Peyer's patch (tissue), 4 donors: ENCODE results near the gene BBS9. TPM values are rescaled to one million over a fixed set of nuclear protein-coding genes. Genes with fewer than 3 reads are reported as not detected.

Source experiments
- DNase-seq, 3 donors: peaks; one replicate each; pipeline ENCODE4 v3.0.0-alpha.2; 2017 to 2019
- H3K27ac ChIP-seq, 4 donors: fragments of 200-600 bp; sonication (generic); one replicate each; pipeline ENCODE4 v1.5.1; 2016 to 2019
- H3K27me3 ChIP-seq, 2 donors: fragments of 200-600 bp; sonication (generic); one replicate each; pipeline ENCODE4 v1.5.1; 2019
- H3K36me3 ChIP-seq, 3 donors: fragments of 200-600 bp; sonication (generic); one replicate each; pipeline ENCODE4 v1.5.1; 2016 to 2019
- H3K4me1 ChIP-seq, 4 donors: fragments of 200-600 bp; sonication (generic); one replicate each; pipeline ENCODE4 v1.5.1; 2016 to 2019
- H3K4me3 ChIP-seq, 4 donors: fragments of 200-600 bp; sonication (generic); 1 replicate in 3 of 4; 2 replicates in 1 of 4; pipeline ENCODE4 v1.5.1; 2016 to 2019; ENCODE audit warnings: mild to moderate bottlenecking in 1 of 4
- H3K9me3 ChIP-seq, 4 donors: fragments of 200-600 bp; sonication (generic); one replicate each; pipeline ENCODE4 v1.5.1; 2016 to 2019; ENCODE audit warnings: mild to moderate bottlenecking in 1 of 4
- POLR2A ChIP-seq, 2 donors: fragments of 450-650 bp; IDR thresholded peaks; one replicate each; pipeline ENCODE4 v1.5.1; 2017; ENCODE audit warnings: antibody characterized with exemption in 2 of 2, mild to moderate bottlenecking in 2 of 2, moderate library complexity in 2 of 2
- total RNA-seq, 4 donors: library from RNA; depleted of rRNA; stranded (reverse); fragments of >200 nt; gene quantifications; one replicate each; pipeline ENCODE4 v1.1.0, GENCODE V29; 2016
- TF ChIP-seq, protein P1 (sequence below), 6 experiments: fragments of 450-650 bp in 4 of 6; fragments of 200-600 bp in 2 of 6; sonication (generic) in 1 of 6; IDR thresholded peaks; one replicate each; pipeline ENCODE4 v1.5.1; 2017 to 2019; ENCODE audit warnings: antibody characterized with exemption in 6 of 6, mild to moderate bottlenecking in 3 of 6, moderate library complexity in 1 of 6

BBS9 gene
- total RNA-seq, 4 donors from 2014 or later: 10.9 to 51.2 (median 19.4) TPM

DNA sequence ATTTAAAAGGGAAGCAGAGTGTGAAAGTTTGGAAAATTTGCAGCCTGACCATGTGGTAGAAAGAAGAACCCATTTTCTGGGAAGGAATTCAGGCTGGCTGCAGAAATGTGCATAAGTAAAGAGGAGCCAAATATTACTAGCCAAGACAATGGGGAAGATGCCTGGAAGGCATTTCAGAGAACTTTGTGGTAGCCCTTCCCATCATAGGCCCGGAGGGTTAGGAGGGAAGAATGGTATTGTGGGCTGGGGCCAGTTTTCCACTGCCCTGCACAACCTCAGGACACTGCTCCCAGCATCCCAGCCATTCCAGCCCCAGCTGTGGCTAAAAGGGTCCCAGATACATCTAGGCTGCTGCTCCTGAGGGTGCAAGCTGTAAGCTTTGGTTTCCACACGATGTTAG lies 497.5 kb downstream of the BBS9 start:
- Histone ChIP-seq H3K27me3 (no peaks in the 10 kb centered on the region), H3K27ac (no peak overlapping the region), H3K4me1 (no peaks in the 10 kb centered on the region), H3K9me3 (peaks cover 0 to 7% (median 0%) of the 10 kb centered on the region in 4 donors), H3K4me3 (no peak overlapping the region), H3K36me3 (no peaks in the 10 kb centered on the region)
- TF ChIP-seq POLR2A (IDR thresholded peaks at IDR 0.05): no peak
- TF ChIP-seq, protein P1, sequence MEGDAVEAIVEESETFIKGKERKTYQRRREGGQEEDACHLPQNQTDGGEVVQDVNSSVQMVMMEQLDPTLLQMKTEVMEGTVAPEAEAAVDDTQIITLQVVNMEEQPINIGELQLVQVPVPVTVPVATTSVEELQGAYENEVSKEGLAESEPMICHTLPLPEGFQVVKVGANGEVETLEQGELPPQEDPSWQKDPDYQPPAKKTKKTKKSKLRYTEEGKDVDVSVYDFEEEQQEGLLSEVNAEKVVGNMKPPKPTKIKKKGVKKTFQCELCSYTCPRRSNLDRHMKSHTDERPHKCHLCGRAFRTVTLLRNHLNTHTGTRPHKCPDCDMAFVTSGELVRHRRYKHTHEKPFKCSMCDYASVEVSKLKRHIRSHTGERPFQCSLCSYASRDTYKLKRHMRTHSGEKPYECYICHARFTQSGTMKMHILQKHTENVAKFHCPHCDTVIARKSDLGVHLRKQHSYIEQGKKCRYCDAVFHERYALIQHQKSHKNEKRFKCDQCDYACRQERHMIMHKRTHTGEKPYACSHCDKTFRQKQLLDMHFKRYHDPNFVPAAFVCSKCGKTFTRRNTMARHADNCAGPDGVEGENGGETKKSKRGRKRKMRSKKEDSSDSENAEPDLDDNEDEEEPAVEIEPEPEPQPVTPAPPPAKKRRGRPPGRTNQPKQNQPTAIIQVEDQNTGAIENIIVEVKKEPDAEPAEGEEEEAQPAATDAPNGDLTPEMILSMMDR (IDR thresholded peaks at IDR 0.05): no peak
- DNase-seq: no peak

DNA sequence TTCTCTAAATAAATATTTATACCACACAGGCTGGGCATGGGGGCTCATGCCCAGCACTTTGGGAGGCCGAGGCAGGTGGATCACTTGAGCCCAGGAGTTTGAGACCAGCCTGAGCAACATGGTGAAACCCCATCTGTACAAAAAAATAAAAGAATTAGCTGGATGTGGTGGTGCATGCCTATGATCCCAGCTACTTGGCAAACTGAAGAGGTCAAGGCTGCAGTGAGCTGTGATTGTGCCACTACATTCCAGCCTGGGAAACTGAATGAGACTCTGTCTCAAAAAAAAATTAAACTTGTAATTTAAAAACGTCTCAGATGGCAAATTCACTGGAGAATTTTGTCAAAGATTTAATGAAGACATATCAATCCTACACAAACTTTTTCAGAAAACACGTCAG lies 498.4 kb downstream of the BBS9 start:
- H3K27ac ChIP-seq: no peak overlapping the region
- H3K36me3 ChIP-seq: no peaks in the 10 kb centered on the region
- H3K4me3 ChIP-seq: no peak overlapping the region
- no peaks in the 10 kb centered on the region for H3K27me3 ChIP-seq
- no peak for DNase-seq
- H3K4me1 ChIP-seq: no peaks in the 10 kb centered on the region
- peaks cover 0 to 7% (median 0%) of the 10 kb centered on the region in 4 donors for H3K9me3 ChIP-seq
- TF ChIP-seq POLR2A (IDR thresholded peaks at IDR 0.05): no peak

DNA sequence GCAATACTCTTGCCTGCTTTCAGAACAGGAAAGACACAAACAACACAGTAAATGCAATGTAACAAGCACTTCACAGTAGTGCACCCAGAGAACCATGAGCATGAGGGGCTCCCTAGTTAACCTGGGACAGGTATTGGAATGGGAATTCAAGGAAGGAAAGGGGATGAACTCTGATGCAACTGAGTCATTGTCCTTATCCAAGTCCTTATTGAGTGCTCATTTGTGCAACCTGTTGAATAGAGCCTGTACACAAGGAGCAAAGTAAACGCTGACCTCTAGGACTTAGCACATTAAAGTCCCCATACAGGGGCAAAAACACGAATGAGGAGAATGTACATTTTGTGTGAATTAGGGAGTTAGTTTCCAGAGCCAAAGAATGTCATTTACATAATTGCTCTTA lies 499.5 kb downstream of the BBS9 start:
- H3K9me3 ChIP-seq: peaks cover 0 to 7% (median 0%) of the 10 kb centered on the region in 4 donors
- TF ChIP-seq, protein P1 (IDR thresholded peaks at IDR 0.05): no peak
- no peak for TF ChIP-seq POLR2A (IDR thresholded peaks at IDR 0.05)
- no peaks in the 10 kb centered on the region for H3K27me3 ChIP-seq
- DNase-seq: no peak
- no peaks in the 10 kb centered on the region for H3K4me1 ChIP-seq
- H3K36me3 ChIP-seq: no peaks in the 10 kb centered on the region
- H3K4me3 ChIP-seq: no peak overlapping the region
- H3K27ac ChIP-seq: no peak overlapping the region

DNA sequence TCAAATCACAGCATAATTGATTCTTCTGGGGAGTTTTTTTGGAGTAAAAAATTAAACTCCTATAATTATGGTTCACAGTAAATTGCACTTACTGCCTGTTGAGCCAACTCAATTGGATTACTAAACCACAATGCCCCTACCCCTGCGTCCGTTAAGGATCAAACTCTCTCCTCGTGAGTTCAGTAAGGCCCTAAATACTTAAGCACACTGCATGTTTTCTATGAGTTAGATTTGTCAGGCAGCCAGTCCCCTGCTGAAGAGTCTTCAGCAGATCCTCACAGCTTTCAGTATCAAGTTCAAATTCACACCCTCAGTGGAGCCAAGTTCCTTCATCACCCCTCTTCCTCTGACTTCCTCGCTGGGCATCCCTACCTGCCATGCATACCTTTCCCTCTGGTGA lies 501.0 kb downstream of the BBS9 start:
- DNase-seq: no peak
- H3K27me3 ChIP-seq: no peaks in the 10 kb centered on the region
- no peak overlapping the region for H3K27ac ChIP-seq
- H3K9me3 ChIP-seq: peaks cover 0 to 7% (median 0%) of the 10 kb centered on the region in 4 donors
- no peak overlapping the region for H3K4me3 ChIP-seq
- TF ChIP-seq POLR2A (IDR thresholded peaks at IDR 0.05): no peak
- TF ChIP-seq, protein P1 (IDR thresholded peaks at IDR 0.05): no peak
- no peaks in the 10 kb centered on the region for H3K36me3 ChIP-seq
- H3K4me1 ChIP-seq: no peaks in the 10 kb centered on the region

DNA sequence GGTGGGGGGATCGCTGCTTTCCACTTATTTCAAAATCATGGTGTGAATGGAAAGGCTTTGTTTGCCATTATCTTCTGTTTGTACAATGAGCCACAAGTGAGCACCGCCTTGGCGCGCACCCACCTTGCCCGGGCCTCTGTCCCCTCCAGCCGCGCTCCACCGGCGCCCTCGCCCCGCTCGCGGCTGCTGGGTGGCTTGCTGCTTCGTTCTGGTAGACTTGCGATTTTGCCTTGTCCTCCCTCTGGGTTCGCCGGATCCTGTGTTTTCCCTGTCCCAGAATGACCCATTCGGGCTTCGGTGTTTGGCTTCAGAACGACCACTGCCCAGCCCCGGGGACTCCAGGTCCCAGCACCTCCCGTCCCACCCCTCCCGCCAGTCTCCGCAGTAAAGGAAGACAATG lies 503.0 kb downstream of the BBS9 start:
- DNase-seq: no peak
- TF ChIP-seq, protein P1 (IDR thresholded peaks at IDR 0.05): no peak
- no peak for TF ChIP-seq POLR2A (IDR thresholded peaks at IDR 0.05)
- H3K4me3 ChIP-seq: no peak overlapping the region

DNA sequence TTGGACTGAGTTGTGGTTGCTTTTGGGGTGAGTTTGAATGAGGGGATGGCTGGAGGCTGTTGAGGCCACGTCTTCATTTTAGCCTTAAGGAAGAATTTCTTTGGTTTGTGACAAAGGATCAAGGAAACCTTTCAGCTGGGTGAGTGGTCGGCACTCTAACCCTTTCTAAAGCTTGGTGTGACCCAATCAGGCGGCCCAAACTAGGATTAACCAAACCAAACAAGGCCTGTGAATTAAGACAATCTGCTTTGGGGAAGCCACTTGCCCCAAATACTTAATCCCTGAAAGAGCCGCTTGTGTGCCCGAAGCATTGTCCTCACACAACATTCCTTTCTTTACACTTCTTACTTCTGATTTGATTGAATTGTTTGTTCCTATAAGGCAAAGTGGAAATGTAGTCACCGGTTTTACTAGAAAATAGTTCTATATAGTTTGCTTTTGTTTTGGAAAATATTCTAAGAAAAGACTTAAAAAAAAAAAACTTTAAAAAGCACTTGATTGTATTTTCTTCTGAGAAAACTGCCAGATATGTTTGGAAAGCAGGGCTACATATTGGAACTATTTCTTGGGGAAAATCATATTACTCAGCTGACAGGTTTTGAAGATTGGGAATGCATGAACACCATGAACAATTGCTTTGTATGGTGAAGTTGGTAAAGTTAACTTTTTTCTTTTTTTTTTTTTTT lies 503.6 kb downstream of the BBS9 start:
- TF ChIP-seq, protein P1 (IDR thresholded peaks at IDR 0.05): no peak
- TF ChIP-seq POLR2A (IDR thresholded peaks at IDR 0.05): no peak
- no peaks in the 10 kb centered on the region for H3K9me3 ChIP-seq
- DNase-seq: no peak
- H3K27ac ChIP-seq: no peak overlapping the region
- no peaks in the 10 kb centered on the region for H3K36me3 ChIP-seq
- no peaks in the 10 kb centered on the region for H3K4me1 ChIP-seq
- H3K4me3 ChIP-seq: no peak overlapping the region
- H3K27me3 ChIP-seq: no peaks in the 10 kb centered on the region

More for the DNA sequence above, 503.0 kb downstream of the BBS9 start:
- Histone ChIP-seq H3K36me3 (no peaks in the 10 kb centered on the region), H3K4me1 (no peaks in the 10 kb centered on the region), H3K27ac (no peak overlapping the region), H3K27me3 (no peaks in the 10 kb centered on the region), H3K9me3 (no peaks in the 10 kb centered on the region)
